KMS-11 (cell line): ENCODE measurements around the gene TMEM186.

Experiments
- H2AFZ ChIP-seq: fragments of 200-600 bp; sonication (generic); 2 replicates; pipeline ENCODE4 v1.6.1; 2016; ENCODE audit warnings: antibody characterized with exemption, mixed run types, low read depth
- H3K27ac ChIP-seq: fragments of 200-600 bp; sonication (generic); 2 replicates; pipeline ENCODE4 v1.6.1; 2016; ENCODE audit warnings: mild to moderate bottlenecking, mixed run types
- H3K27me3 ChIP-seq: fragments of 200-600 bp; sonication (generic); 2 replicates; pipeline ENCODE4 v1.6.1; 2017; ENCODE audit warnings: mild to moderate bottlenecking, low read depth, mixed run types, moderate library complexity; ENCODE audit not compliant: insufficient read depth
- H3K36me3 ChIP-seq: fragments of 200-600 bp; sonication (generic); 2 replicates; pipeline ENCODE4 v1.6.1; 2017; ENCODE audit warnings: mild to moderate bottlenecking, mixed run types; ENCODE audit not compliant: insufficient read depth
- H3K4me1 ChIP-seq: fragments of 200-600 bp; sonication (generic); 2 replicates; pipeline ENCODE4 v1.6.1; 2016; ENCODE audit warnings: mild to moderate bottlenecking, low read depth, mixed run types; ENCODE audit not compliant: poor library complexity, severe bottlenecking
- H3K4me2 ChIP-seq: fragments of 200-600 bp; sonication (generic); 2 replicates; pipeline ENCODE4 v1.7.0; 2016; ENCODE audit warnings: mild to moderate bottlenecking, mixed run types
- H3K4me3 ChIP-seq: fragments of 200-600 bp; sonication (generic); IDR thresholded peaks from 2 replicates; pipeline ENCODE4 v1.6.1; 2017; ENCODE audit warnings: low read depth, low read length, mixed read lengths; ENCODE audit not compliant: insufficient read depth
- H3K79me2 ChIP-seq: fragments of 200-600 bp; sonication (generic); 2 replicates; pipeline ENCODE4 v1.6.1; 2016; ENCODE audit warnings: low read depth, mixed run types; ENCODE audit not compliant: insufficient read depth
- H3K9ac ChIP-seq: fragments of 200-600 bp; sonication (generic); 2 replicates; pipeline ENCODE4 v1.6.1; 2016; ENCODE audit warnings: mild to moderate bottlenecking, mixed run types
- H4K20me1 ChIP-seq: fragments of 200-600 bp; sonication (generic); 2 replicates; pipeline ENCODE4 v1.6.1; 2016; ENCODE audit warnings: mild to moderate bottlenecking, mixed run types; ENCODE audit not compliant: insufficient read depth
- CTCF ChIP-seq: fragments of 200-600 bp; sonication (generic); conservative IDR thresholded peaks from 2 replicates; pipeline ENCODE4 v1.6.1; 2017; ENCODE audit warnings: low read depth, mild to moderate bottlenecking, antibody characterized with exemption, low read length, moderate library complexity, mixed read lengths

The TMEM186 gene

GRCh38 chr16:8818504-8819270 lies 21.2 kb upstream of the TMEM186 start:
- no peaks in the 10 kb centered on the region for H3K27me3 ChIP-seq
- no peak overlapping the region for H3K4me3 ChIP-seq
- peaks cover 4% of the 10 kb centered on the region; the same call in 1 of the 2 replicates for H3K79me2 ChIP-seq
- H3K36me3 ChIP-seq, result peaks cover 16% of the 10 kb centered on the region; the same call in 1 of the 2 replicates
- peaks cover 26% of the 10 kb centered on the region for H3K4me1 ChIP-seq
- no peaks in the 10 kb centered on the region for H4K20me1 ChIP-seq
- no peak overlapping the region for H3K9ac ChIP-seq
- H3K27ac ChIP-seq, result no peak overlapping the region
- TF ChIP-seq CTCF, result no peak
- no peak overlapping the region for H2AFZ ChIP-seq
- H3K4me2 ChIP-seq, result no peak overlapping the region

GRCh38 chr16:8816967-8817655 lies 19.7 kb upstream of the TMEM186 start:
- no peaks in the 10 kb centered on the region for H3K27me3 ChIP-seq
- peak overlapping the region; percentile 19; the same call in 1 of the 2 replicates for H3K4me2 ChIP-seq
- no peak overlapping the region for H3K4me3 ChIP-seq
- H2AFZ ChIP-seq, result no peak overlapping the region
- peaks cover 27% of the 10 kb centered on the region; the same call in 1 of the 2 replicates for H3K36me3 ChIP-seq
- H3K79me2 ChIP-seq, result peaks cover 4% of the 10 kb centered on the region; the same call in 1 of the 2 replicates
- peak overlapping the region; percentile 26; the same call in 1 of the 2 replicates for H3K27ac ChIP-seq
- no peaks in the 10 kb centered on the region for H4K20me1 ChIP-seq
- H3K4me1 ChIP-seq, result peaks cover 26% of the 10 kb centered on the region
- H3K9ac ChIP-seq, result no peak overlapping the region
- TF ChIP-seq CTCF, result no peak

- no peak for TF ChIP-seq CTCF
Measured at GRCh38 chr16:8814095-8814806, 16.8 kb upstream of the TMEM186 start.

GRCh38 chr16:8812162-8812843 lies 14.9 kb upstream of the TMEM186 start:
- H2AFZ ChIP-seq, result no peak overlapping the region
- H3K4me2 ChIP-seq, result no peak overlapping the region
- no peak overlapping the region for H3K9ac ChIP-seq
- no peaks in the 10 kb centered on the region; the same call in 1 of the 2 replicates for H4K20me1 ChIP-seq
- H3K27me3 ChIP-seq, result no peaks in the 10 kb centered on the region
- H3K79me2 ChIP-seq, result peaks cover 34% of the 10 kb centered on the region; the same call in 1 of the 2 replicates
- no peak overlapping the region for H3K27ac ChIP-seq
- H3K4me3 ChIP-seq, result no peak overlapping the region
- TF ChIP-seq CTCF, result no peak
- peaks cover 22% of the 10 kb centered on the region for H3K4me1 ChIP-seq
- H3K36me3 ChIP-seq, result peaks cover 49% of the 10 kb centered on the region; the same call in 1 of the 2 replicates

More at GRCh38 chr16:8814095-8814806, 16.8 kb upstream of the TMEM186 start:
- no peak overlapping the region for H3K4me2 ChIP-seq
- H3K27ac ChIP-seq, result no peak overlapping the region
- H3K27me3 ChIP-seq, result no peaks in the 10 kb centered on the region
- peaks cover 26% of the 10 kb centered on the region for H3K4me1 ChIP-seq
- peaks cover 14% of the 10 kb centered on the region; the same call in 1 of the 2 replicates for H3K79me2 ChIP-seq
- peaks cover 35% of the 10 kb centered on the region; the same call in 1 of the 2 replicates for H3K36me3 ChIP-seq
- no peak overlapping the region for H3K4me3 ChIP-seq
- no peak overlapping the region for H3K9ac ChIP-seq
- H2AFZ ChIP-seq, result no peak overlapping the region
- no peaks in the 10 kb centered on the region for H4K20me1 ChIP-seq
